ENCODE results near the gene ZBTB2. TPM values are rescaled to one million over a fixed set of nuclear protein-coding genes. Genes with fewer than 3 reads are reported as not detected.

Gene ZBTB2
- total RNA-seq, 1 experiment from 2014 or later = 14.3 TPM

DNA sequence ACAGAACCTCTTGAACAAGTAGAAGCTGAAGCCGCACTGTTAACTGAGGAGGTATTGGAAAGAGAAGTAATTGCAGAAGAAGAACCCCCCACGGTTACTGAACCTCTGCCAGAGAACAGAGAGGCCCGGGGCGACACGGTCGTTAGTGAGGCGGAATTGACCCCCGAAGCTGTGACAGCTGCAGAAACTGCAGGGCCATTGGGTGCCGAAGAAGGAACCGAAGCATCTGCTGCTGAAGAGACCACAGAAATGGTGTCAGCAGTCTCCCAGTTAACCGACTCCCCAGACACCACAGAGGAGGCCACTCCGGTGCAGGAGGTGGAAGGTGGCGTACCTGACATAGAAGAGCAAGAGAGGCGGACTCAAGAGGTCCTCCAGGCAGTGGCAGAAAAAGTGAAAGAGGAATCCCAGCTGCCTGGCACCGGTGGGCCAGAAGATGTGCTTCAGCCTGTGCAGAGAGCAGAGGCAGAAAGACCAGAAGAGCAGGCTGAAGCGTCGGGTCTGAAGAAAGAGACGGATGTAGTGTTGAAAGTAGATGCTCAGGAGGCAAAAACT lies 40.1 kb downstream of the ZBTB2 start:
- POLR2A ChIA-PET = no interaction called here
- CTCF ChIA-PET = no interaction called here
- Mint-ChIP-seq H3K36me3 (peaks cover 14% of the 10 kb centered on the region), H3K4me1 (no peaks in the 10 kb centered on the region), H3K9me3 (no peaks in the 10 kb centered on the region), H3K27ac (no peak overlapping the region), H3K4me3 (no peak overlapping the region), H3K27me3 (ENCODE audit: low read depth) (no peaks in the 10 kb centered on the region)
- no peak for TF ChIP-seq FOXK1 (CRISPR knock-in tag; IDR thresholded peaks at IDR 0.05)
- TF ChIP-seq, protein P1, sequence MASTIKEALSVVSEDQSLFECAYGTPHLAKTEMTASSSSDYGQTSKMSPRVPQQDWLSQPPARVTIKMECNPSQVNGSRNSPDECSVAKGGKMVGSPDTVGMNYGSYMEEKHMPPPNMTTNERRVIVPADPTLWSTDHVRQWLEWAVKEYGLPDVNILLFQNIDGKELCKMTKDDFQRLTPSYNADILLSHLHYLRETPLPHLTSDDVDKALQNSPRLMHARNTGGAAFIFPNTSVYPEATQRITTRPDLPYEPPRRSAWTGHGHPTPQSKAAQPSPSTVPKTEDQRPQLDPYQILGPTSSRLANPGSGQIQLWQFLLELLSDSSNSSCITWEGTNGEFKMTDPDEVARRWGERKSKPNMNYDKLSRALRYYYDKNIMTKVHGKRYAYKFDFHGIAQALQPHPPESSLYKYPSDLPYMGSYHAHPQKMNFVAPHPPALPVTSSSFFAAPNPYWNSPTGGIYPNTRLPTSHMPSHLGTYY (CRISPR knock-in tag; IDR thresholded peaks at IDR 0.05) = no peak
- TF ChIP-seq KAT7 (CRISPR knock-in tag; IDR thresholded peaks at IDR 0.05; ENCODE audit: borderline replicate concordance) = no peak
- TF ChIP-seq, protein P2, sequence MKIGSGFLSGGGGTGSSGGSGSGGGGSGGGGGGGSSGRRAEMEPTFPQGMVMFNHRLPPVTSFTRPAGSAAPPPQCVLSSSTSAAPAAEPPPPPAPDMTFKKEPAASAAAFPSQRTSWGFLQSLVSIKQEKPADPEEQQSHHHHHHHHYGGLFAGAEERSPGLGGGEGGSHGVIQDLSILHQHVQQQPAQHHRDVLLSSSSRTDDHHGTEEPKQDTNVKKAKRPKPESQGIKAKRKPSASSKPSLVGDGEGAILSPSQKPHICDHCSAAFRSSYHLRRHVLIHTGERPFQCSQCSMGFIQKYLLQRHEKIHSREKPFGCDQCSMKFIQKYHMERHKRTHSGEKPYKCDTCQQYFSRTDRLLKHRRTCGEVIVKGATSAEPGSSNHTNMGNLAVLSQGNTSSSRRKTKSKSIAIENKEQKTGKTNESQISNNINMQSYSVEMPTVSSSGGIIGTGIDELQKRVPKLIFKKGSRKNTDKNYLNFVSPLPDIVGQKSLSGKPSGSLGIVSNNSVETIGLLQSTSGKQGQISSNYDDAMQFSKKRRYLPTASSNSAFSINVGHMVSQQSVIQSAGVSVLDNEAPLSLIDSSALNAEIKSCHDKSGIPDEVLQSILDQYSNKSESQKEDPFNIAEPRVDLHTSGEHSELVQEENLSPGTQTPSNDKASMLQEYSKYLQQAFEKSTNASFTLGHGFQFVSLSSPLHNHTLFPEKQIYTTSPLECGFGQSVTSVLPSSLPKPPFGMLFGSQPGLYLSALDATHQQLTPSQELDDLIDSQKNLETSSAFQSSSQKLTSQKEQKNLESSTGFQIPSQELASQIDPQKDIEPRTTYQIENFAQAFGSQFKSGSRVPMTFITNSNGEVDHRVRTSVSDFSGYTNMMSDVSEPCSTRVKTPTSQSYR (CRISPR knock-in tag; IDR thresholded peaks at IDR 0.05) = no peak
- TF ChIP-seq GRHL2 (CRISPR knock-in tag; IDR thresholded peaks at IDR 0.05; ENCODE audit: insufficient replicate concordance, severe bottlenecking) = no peak
- TF ChIP-seq, protein P3, sequence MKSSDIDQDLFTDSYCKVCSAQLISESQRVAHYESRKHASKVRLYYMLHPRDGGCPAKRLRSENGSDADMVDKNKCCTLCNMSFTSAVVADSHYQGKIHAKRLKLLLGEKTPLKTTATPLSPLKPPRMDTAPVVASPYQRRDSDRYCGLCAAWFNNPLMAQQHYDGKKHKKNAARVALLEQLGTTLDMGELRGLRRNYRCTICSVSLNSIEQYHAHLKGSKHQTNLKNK (CRISPR knock-in tag; IDR thresholded peaks at IDR 0.05) = no peak
- TF ChIP-seq MXD4 (CRISPR knock-in tag; IDR thresholded peaks at IDR 0.05; ENCODE audit: borderline replicate concordance) = no peak
- TF ChIP-seq ZNF121 (CRISPR knock-in tag; IDR thresholded peaks at IDR 0.05) = no peak
- TF ChIP-seq ZNF423 (CRISPR knock-in tag; IDR thresholded peaks at IDR 0.05) = no peak
- no peak for TF ChIP-seq TCF7 (CRISPR knock-in tag; IDR thresholded peaks at IDR 0.05; ENCODE audit: low read depth)
- no peak for TF ChIP-seq ZNF317 (CRISPR knock-in tag; IDR thresholded peaks at IDR 0.05; ENCODE audit: borderline replicate concordance, low read depth)
- DNase-seq (ENCODE audit: low spot score) = no peak
- ATAC-seq = no peak

DNA sequence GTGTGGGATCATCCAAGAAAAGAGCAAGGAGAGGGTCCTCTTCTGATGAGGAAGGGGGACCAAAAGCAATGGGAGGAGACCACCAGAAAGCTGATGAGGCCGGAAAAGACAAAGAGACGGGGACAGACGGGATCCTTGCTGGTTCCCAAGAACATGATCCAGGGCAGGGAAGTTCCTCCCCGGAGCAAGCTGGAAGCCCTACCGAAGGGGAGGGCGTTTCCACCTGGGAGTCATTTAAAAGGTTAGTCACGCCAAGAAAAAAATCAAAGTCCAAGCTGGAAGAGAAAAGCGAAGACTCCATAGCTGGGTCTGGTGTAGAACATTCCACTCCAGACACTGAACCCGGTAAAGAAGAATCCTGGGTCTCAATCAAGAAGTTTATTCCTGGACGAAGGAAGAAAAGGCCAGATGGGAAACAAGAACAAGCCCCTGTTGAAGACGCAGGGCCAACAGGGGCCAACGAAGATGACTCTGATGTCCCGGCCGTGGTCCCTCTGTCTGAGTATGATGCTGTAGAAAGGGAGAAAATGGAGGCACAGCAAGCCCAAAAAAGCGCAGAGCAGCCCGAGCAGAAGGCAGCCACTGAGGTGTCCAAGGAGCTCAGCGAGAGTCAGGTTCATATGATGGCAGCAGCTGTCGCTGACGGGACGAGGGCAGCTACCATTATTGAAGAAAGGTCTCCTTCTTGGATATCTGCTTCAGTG lies 40.8 kb downstream of the ZBTB2 start:
- Mint-ChIP-seq H3K4me3 (no peak overlapping the region), H3K9me3 (no peaks in the 10 kb centered on the region), H3K4me1 (no peaks in the 10 kb centered on the region), H3K36me3 (peaks cover 14% of the 10 kb centered on the region), H3K27me3 (ENCODE audit: low read depth) (no peaks in the 10 kb centered on the region), H3K27ac (no peak overlapping the region)
- ATAC-seq (no peak), DNase-seq (ENCODE audit: low spot score) (no peak)
- ChIA-PET POLR2A (no interaction called here), CTCF (interaction anchor here (0.9 kb wide), 1 partner anchor 27 kb away, joined by 3 read pairs; no protein-coding TSS in a partner anchor)
- TF ChIP-seq ZNF121 (CRISPR knock-in tag; IDR thresholded peaks at IDR 0.05) (no peak), ZNF317 (CRISPR knock-in tag; IDR thresholded peaks at IDR 0.05; ENCODE audit: borderline replicate concordance, low read depth) (no peak), FOXK1 (CRISPR knock-in tag; IDR thresholded peaks at IDR 0.05) (no peak), ATF1 (CRISPR knock-in tag; IDR thresholded peaks at IDR 0.05) (no peak)
- TF ChIP-seq, protein P4, sequence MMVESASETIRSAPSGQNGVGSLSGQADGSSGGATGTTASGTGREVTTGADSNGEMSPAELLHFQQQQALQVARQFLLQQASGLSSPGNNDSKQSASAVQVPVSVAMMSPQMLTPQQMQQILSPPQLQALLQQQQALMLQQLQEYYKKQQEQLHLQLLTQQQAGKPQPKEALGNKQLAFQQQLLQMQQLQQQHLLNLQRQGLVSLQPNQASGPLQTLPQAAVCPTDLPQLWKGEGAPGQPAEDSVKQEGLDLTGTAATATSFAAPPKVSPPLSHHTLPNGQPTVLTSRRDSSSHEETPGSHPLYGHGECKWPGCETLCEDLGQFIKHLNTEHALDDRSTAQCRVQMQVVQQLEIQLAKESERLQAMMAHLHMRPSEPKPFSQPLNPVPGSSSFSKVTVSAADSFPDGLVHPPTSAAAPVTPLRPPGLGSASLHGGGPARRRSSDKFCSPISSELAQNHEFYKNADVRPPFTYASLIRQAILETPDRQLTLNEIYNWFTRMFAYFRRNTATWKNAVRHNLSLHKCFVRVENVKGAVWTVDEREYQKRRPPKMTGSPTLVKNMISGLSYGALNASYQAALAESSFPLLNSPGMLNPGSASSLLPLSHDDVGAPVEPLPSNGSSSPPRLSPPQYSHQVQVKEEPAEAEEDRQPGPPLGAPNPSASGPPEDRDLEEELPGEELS (CRISPR knock-in tag; IDR thresholded peaks at IDR 0.05) = no peak
- TF ChIP-seq, protein P5, sequence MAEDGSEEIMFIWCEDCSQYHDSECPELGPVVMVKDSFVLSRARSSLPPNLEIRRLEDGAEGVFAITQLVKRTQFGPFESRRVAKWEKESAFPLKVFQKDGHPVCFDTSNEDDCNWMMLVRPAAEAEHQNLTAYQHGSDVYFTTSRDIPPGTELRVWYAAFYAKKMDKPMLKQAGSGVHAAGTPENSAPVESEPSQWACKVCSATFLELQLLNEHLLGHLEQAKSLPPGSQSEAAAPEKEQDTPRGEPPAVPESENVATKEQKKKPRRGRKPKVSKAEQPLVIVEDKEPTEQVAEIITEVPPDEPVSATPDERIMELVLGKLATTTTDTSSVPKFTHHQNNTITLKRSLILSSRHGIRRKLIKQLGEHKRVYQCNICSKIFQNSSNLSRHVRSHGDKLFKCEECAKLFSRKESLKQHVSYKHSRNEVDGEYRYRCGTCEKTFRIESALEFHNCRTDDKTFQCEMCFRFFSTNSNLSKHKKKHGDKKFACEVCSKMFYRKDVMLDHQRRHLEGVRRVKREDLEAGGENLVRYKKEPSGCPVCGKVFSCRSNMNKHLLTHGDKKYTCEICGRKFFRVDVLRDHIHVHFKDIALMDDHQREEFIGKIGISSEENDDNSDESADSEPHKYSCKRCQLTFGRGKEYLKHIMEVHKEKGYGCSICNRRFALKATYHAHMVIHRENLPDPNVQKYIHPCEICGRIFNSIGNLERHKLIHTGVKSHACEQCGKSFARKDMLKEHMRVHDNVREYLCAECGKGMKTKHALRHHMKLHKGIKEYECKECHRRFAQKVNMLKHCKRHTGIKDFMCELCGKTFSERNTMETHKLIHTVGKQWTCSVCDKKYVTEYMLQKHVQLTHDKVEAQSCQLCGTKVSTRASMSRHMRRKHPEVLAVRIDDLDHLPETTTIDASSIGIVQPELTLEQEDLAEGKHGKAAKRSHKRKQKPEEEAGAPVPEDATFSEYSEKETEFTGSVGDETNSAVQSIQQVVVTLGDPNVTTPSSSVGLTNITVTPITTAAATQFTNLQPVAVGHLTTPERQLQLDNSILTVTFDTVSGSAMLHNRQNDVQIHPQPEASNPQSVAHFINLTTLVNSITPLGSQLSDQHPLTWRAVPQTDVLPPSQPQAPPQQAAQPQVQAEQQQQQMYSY (CRISPR knock-in tag; IDR thresholded peaks at IDR 0.05) = no peak
- TF ChIP-seq, protein P6, sequence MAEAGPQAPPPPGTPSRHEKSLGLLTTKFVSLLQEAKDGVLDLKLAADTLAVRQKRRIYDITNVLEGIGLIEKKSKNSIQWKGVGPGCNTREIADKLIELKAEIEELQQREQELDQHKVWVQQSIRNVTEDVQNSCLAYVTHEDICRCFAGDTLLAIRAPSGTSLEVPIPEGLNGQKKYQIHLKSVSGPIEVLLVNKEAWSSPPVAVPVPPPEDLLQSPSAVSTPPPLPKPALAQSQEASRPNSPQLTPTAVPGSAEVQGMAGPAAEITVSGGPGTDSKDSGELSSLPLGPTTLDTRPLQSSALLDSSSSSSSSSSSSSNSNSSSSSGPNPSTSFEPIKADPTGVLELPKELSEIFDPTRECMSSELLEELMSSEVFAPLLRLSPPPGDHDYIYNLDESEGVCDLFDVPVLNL (CRISPR knock-in tag; IDR thresholded peaks at IDR 0.05; ENCODE audit: borderline replicate concordance, low read depth) = no peak
- TF ChIP-seq, protein P7, sequence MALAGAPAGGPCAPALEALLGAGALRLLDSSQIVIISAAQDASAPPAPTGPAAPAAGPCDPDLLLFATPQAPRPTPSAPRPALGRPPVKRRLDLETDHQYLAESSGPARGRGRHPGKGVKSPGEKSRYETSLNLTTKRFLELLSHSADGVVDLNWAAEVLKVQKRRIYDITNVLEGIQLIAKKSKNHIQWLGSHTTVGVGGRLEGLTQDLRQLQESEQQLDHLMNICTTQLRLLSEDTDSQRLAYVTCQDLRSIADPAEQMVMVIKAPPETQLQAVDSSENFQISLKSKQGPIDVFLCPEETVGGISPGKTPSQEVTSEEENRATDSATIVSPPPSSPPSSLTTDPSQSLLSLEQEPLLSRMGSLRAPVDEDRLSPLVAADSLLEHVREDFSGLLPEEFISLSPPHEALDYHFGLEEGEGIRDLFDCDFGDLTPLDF (CRISPR knock-in tag; IDR thresholded peaks at IDR 0.05) = no peak
